Motor neuron (in vitro differentiated cells): ENCODE data around the gene PLSCR3. TPM values are rescaled to one million over a fixed set of nuclear protein-coding genes. Genes with fewer than 3 reads are reported as not detected.

Source experiments
- ATAC-seq, 8 experiments: fragments of 200-7000 bp; cut with Tn5 transposase; replicated peaks in 6 of 8; 2 replicates each; pipeline ENCODE4 v1.8.0; 2021; ENCODE audit warnings: mild to moderate bottlenecking in 8 of 8, moderate library complexity in 8 of 8
- H3K27ac ChIP-seq, 2 donors: fragments of 250-450 bp; sonication (Bioruptor Pico); 2 replicates each; pipeline ENCODE4 v1.9.0; 2021; ENCODE audit warnings: antibody characterized with exemption in 2 of 2, mild to moderate bottlenecking in 2 of 2, moderate library complexity in 1 of 2
- H3K4me1 ChIP-seq, 2 donors: fragments of 250-450 bp; sonication (Bioruptor Pico); replicated peaks in 1 of 2; 2 replicates each; pipeline ENCODE4 v1.6.1; 2021; ENCODE audit warnings: antibody characterized with exemption in 2 of 2, mild to moderate bottlenecking in 2 of 2, moderate library complexity in 1 of 2
- H3K4me3 ChIP-seq, 5 donors: fragments of 250-450 bp; sonication (Bioruptor Pico); 2 replicates each; pipeline ENCODE4 v1.9.0; 2021; ENCODE audit warnings: antibody characterized with exemption in 5 of 5, mild to moderate bottlenecking in 5 of 5, moderate library complexity in 4 of 5
- WGBS, 10 experiments: fragments of 450-650 bp; shearing (Covaris generic); methylation state at CpG; one replicate each; pipeline ENCODE4 v1.0.0; 2022; 5-methylcytosine and 5-hydroxymethylcytosine counted together
- in situ Hi-C, 9 experiments: fragments of 400-800 bp; cut with MboI; loops; one replicate each; pipeline ENCODE4 v1.15.0; 2021; ENCODE audit warnings: low sequenced_read_pairs in 9 of 9, low pct_unique_long_range_greater_than_20kb in 2 of 9; ENCODE audit not compliant: unreplicated experiment in 9 of 9
- total RNA-seq, 8 experiments: library from RNA; unstranded; fragments of 300-600 nt; gene quantifications; 2 replicates each; pipeline versions ENCODE4 v1.2.3 to v1.2.4, GENCODE V29; 2022

The PLSCR3 gene
- 10 to 100 TPM in 4 of 8 experiments, 1 to 10 TPM in 4; 3.8 to 24.8 (median 12.4) TPM for total RNA-seq

- in situ Hi-C loops: no loop called here
Measured at GRCh38 chr17:7394452-7395191, at the start of gene PLSCR3. Gene PLSCR3 (minus strand): TSS chr17:7394525. CDS start chr17:7394110, 415 bp downstream.

GRCh38 chr17:7443499-7444485 is 49.5 kb upstream of the PLSCR3 start:
- Histone ChIP-seq H3K4me1 (peaks cover 14 to 29% of the 10 kb centered on the region in 2 donors), H3K27ac (no peak overlapping the region), H3K4me3 (no peak overlapping the region)
- ATAC-seq: no peak
- in situ Hi-C loops: no loop called here
- 47 to 100% (median 95%) methylated on average over 2 to 7 of the region's 7 CpGs for WGBS, 10 experiments

More at GRCh38 chr17:7394452-7395191, at the start of gene PLSCR3:
- WGBS, 10 experiments: 0 to 2% methylated on average over 2 to 18 of the region's 71 CpGs; no CpG with 5 or more reads in 8 of the 10 experiments
- peak within 1 kb of the TSS; percentile 42 to 64 (median 55) for H3K4me3 ChIP-seq
- peak; percentile 87 to 90 (median 89) for ATAC-seq
- H3K4me1 ChIP-seq: peaks cover 14 to 15% of the 10 kb centered on the region in 2 donors
- H3K27ac ChIP-seq: peak within 1 kb of the TSS; percentile 75 to 80

DNA sequence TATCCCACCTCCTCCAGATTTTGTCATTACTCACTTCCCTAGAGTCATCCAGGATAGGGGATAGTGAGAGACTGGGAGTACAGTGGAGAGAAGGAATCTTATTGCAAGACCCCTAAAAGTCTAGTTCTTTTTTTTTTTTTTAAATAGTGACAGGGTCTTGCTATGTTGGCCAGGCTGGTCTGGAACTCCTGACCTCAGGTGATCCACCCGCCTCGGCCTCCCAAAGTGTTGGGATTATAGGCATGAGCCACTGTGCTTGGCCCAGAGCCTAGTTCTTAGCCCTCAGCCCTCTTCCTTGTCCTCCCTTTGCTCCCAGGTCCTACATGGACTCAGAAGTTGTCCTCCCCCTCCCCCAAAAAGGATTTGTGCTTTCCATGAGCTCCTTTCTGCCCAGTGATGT is 47.8 kb upstream of the PLSCR3 start:
- no peak overlapping the region for H3K27ac ChIP-seq
- in situ Hi-C loops: no loop called here
- ATAC-seq: no peak
- H3K4me1 ChIP-seq: peaks cover 20 to 38% of the 10 kb centered on the region in 2 donors
- 79 to 93% (median 86%) methylated on average over 2 of the region's 2 CpGs; no CpG with 5 or more reads in 6 of the 10 experiments for WGBS, 10 experiments
- H3K4me3 ChIP-seq: no peak overlapping the region

DNA sequence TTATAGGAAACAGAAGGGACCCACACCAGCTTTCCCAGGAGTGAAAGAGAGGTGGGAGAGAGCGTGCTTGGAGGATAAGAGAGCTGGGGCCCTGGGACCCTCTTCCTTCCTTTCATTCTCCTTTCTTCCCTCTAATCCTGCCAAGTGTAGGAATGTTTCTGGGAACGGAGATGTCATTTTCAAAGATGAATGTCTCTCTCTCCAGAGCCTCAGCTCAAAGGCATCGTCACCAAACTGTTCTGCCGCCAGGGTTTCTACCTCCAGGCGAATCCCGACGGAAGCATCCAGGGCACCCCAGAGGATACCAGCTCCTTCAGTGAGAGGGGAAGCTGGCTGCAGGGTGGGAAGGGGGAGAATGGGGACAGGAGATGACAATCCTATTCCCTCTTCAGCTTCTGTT is 46.9 kb upstream of the PLSCR3 start:
- Histone ChIP-seq H3K27ac (peak overlapping the region; percentile 96 to 97), H3K4me1 (peaks cover 17 to 43% of the 10 kb centered on the region in 2 donors), H3K4me3 (peak overlapping the region; percentile 55 to 61 (median 58))
- peak in 5 of 8 experiments; percentile 1 to 11 (median 4) for ATAC-seq
- in situ Hi-C loops: no loop called here
- WGBS, 10 experiments: 0 to 63% (median 27%) methylated on average over 1 to 7 of the region's 7 CpGs; no CpG with 5 or more reads in 5 of the 10 experiments

DNA sequence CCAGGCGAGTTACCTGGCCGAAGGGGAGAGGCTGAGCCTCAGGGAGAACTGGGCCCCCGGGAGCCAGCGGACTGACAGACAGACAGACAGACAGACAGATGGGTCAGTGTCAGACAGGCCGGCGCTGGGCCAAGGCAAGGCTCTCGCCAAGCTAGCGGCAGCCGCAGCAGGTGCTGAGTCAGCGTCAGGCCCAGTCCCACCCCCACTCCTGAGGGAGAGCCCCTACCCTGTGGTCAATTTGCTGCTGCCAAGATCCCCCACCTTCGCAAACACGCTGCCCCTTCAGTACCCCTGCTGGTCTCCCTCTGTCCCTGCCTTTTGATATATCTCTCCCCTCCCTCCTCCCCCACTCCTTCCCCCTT is 46.5 kb upstream of the PLSCR3 start:
- in situ Hi-C loops: no loop called here
- 0% methylated on average over 2 of the region's 12 CpGs; no CpG with 5 or more reads in 9 of the 10 experiments for WGBS, 10 experiments
- peak overlapping the region; percentile 96 to 97 for H3K27ac ChIP-seq
- H3K4me3 ChIP-seq: peak overlapping the region; percentile 55 to 61 (median 58)
- peaks cover 20 to 45% of the 10 kb centered on the region in 2 donors for H3K4me1 ChIP-seq
- peak; percentile 11 to 71 (median 60) for ATAC-seq

- ATAC-seq: peak in 6 of 8 experiments; percentile 18 to 73 (median 65)
Measured at GRCh38 chr17:7440113-7440833, 45.9 kb upstream of the PLSCR3 start.

GRCh38 chr17:7439462-7440112 is 45.3 kb upstream of the PLSCR3 start, which contains the start of gene FGF11:
Gene FGF11 (plus strand): TSS chr17:7439512. CDS start chr17:7439621, 109 bp downstream.
- peaks cover 25 to 34% of the 10 kb centered on the region in 2 donors for H3K4me1 ChIP-seq
- no peak for ATAC-seq
- peak within 1 kb of the TSS; percentile 55 to 61 (median 58) for H3K4me3 ChIP-seq
- WGBS, 10 experiments: 10% methylated on average over 2 of the region's 50 CpGs; no CpG with 5 or more reads in 9 of the 10 experiments
- peak within 1 kb of the TSS; percentile 96 to 97 for H3K27ac ChIP-seq
- in situ Hi-C loops: no loop called here

More at GRCh38 chr17:7440113-7440833, 45.9 kb upstream of the PLSCR3 start:
- peaks cover 25 to 41% of the 10 kb centered on the region in 2 donors for H3K4me1 ChIP-seq
- H3K27ac ChIP-seq: peak overlapping the region; percentile 96 to 97
- WGBS, 10 experiments: 0 to 8% (median 3%) methylated on average over 3 to 8 of the region's 46 CpGs; no CpG with 5 or more reads in 6 of the 10 experiments
- H3K4me3 ChIP-seq: peak overlapping the region; percentile 55 to 61 (median 58)
- in situ Hi-C loops: no loop called here

GRCh38 chr17:7438656-7439460 is 44.5 kb upstream of the PLSCR3 start:
- Histone ChIP-seq H3K4me3 (peak overlapping the region; percentile 55 to 61 (median 58)), H3K27ac (no peak overlapping the region), H3K4me1 (peaks cover 25 to 34% of the 10 kb centered on the region in 2 donors)
- WGBS, 10 experiments: 35 to 93% (median 61%) methylated on average over 2 to 6 of the region's 11 CpGs; no CpG with 5 or more reads in 1 of the 10 experiments
- in situ Hi-C loops: no loop called here
- ATAC-seq: no peak

DNA sequence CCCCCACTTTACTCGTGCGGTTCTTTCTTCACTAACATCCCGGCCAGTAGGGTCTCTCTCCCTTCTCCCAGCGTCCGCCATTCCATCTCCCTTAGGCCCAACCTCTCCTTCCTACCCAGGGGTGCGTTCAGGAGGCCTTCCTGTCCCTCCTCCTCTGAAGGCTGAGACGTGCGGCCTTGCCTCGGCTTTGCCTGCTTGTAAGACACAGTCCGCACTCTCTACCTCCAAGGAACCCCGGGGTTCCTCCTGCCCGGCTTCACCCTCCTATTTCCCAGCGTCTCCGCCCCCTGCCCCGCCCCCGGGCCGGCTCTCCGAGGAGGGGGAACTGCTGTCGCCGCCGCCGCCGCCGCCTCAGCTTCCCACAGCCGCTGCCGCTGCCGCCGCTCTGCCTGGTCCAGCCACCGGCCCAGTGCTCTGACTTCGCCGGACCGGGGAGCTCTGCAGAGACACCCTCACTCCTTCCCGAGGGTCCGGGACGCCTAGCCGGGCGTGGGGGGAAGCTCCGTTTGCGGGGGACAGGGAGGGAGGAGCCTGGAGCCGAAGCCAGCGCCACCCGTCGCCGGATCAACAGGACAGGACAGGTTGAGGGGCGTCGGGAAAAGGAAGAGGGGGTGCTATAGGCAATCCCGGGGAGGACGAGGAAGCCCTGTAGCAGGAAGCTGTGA is 43.8 kb upstream of the PLSCR3 start:
- 7 to 83% (median 21%) methylated on average over 2 to 11 of the region's 48 CpGs; no CpG with 5 or more reads in 4 of the 10 experiments for WGBS, 10 experiments

DNA sequence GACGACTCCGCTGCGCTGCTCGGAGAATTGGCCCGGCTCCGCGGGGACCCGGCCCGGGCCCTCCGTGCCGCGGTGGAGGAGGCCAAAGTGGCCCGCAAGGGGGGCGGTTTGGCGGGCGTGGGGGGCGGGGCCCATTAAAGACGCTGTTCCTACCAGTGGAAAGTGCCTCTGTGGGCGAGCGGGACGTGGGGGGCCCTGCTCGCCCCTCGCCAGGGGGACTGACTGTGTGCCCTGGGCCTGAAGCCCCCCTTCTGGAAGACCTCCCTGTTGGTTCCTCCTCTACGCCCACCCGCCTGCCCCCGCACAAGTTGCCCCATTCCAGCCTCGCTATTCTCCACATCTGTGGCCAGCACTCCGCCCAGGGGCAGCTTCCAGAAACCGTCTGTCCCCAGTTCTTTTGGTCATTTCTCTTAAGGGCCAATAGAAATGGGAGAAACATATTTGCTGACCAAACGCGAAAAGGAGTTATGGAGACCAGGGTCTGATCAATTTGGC is 43.1 kb upstream of the PLSCR3 start:
- no peak for ATAC-seq
- in situ Hi-C loops: no loop called here
- Histone ChIP-seq H3K4me3 (peak overlapping the region; percentile 9 to 60 (median 55)), H3K4me1 (peaks cover 25 to 34% of the 10 kb centered on the region in 2 donors), H3K27ac (no peak overlapping the region)
- 33 to 100% (median 45%) methylated on average over 1 to 3 of the region's 31 CpGs; no CpG with 5 or more reads in 6 of the 10 experiments for WGBS, 10 experiments

More for the DNA sequence above, 43.8 kb upstream of the PLSCR3 start:
- peak overlapping the region; percentile 27 to 61 (median 58) for H3K4me3 ChIP-seq
- H3K4me1 ChIP-seq: peaks cover 25 to 34% of the 10 kb centered on the region in 2 donors
- in situ Hi-C loops: no loop called here
- H3K27ac ChIP-seq: no peak overlapping the region
- ATAC-seq: peak in 4 of 8 experiments; percentile 3 to 5 (median 4)
